ENCODE results near the gene DPP4.
A peak's percentile ranks its signal among the peaks of the same experiment; 100 is the strongest.

Gene DPP4

GRCh38 chr2:162085090-162085891 is 11.3 kb upstream of the DPP4 start:
- no peak for DNase-seq

- DNase-seq: no peak
These were observed 10.5 kb upstream of the DPP4 start for GRCh38 chr2:162084536-162084935.

GRCh38 chr2:162082681-162083080 is 8.7 kb upstream of the DPP4 start:
- no peak for DNase-seq

GRCh38 chr2:162082036-162082435 is 8.0 kb upstream of the DPP4 start:
- no peak for DNase-seq

GRCh38 chr2:162079514-162079913 is 5.5 kb upstream of the DPP4 start:
- DNase-seq: no peak

GRCh38 chr2:162075689-162076132 is 1.7 kb upstream of the DPP4 start:
- DNase-seq: no peak

- no peak for DNase-seq
These were observed 1.1 kb upstream of the DPP4 start for GRCh38 chr2:162074928-162075688.

- no peak for DNase-seq
These were observed 549 bp upstream of the DPP4 start for GRCh38 chr2:162074632-162074895.

GRCh38 chr2:162072976-162073887 is 783 bp downstream of the DPP4 start:
- DNase-seq: peak; percentile 21

- no peak for DNase-seq
These were observed 1.8 kb downstream of the DPP4 start for GRCh38 chr2:162072181-162072702.

- no peak for DNase-seq
These were observed 3.0 kb downstream of the DPP4 start for GRCh38 chr2:162071001-162071400.

- no peak for DNase-seq
These were observed 3.6 kb downstream of the DPP4 start for GRCh38 chr2:162070228-162070936.

- no peak for DNase-seq
These were observed 4.6 kb downstream of the DPP4 start for GRCh38 chr2:162069267-162069903.

- no peak for DNase-seq
These were observed 6.4 kb downstream of the DPP4 start for GRCh38 chr2:162067596-162067995.

GRCh38 chr2:162065767-162066166 is 8.2 kb downstream of the DPP4 start:
- no peak for DNase-seq

GRCh38 chr2:162063899-162064298 is 10.1 kb downstream of the DPP4 start:
- DNase-seq: peak; percentile 18

GRCh38 chr2:162063281-162063680 is 10.7 kb downstream of the DPP4 start:
- DNase-seq: no peak

GRCh38 chr2:162062559-162062958 is 11.5 kb downstream of the DPP4 start:
- DNase-seq: no peak

- DNase-seq: no peak
These were observed 13.0 kb downstream of the DPP4 start for GRCh38 chr2:162061021-162061420.

- DNase-seq: no peak
These were observed 13.5 kb downstream of the DPP4 start for GRCh38 chr2:162060532-162060931.

- DNase-seq: no peak
These were observed 14.9 kb downstream of the DPP4 start for GRCh38 chr2:162058973-162059668.
